ENCODE measurements around the gene IFIT1B.
"Not testable (repeated sequence)": the region's sequence is repeated elsewhere in the genome, so short reads cannot be mapped to it uniquely, and the experiment has no call there.

The IFIT1B gene

GRCh38 chr10:89377705-89378637 lies at the start of gene IFIT1B:
TSS of gene IFIT1B (plus strand) at chr10:89378056. CDS start at chr10:89378136, 80 bp downstream.
- DNase-seq = no peak

GRCh38 chr10:89329151-89329550 lies 48.7 kb upstream of the IFIT1B start:
- DNase-seq = no peak

- not testable (repeated sequence) for DNase-seq
These were observed 47.8 kb upstream of the IFIT1B start for GRCh38 chr10:89330014-89330413.

GRCh38 chr10:89330537-89331212 lies 47.2 kb upstream of the IFIT1B start:
- no peak for DNase-seq

- not testable (repeated sequence) for DNase-seq
These were observed 46.3 kb upstream of the IFIT1B start for GRCh38 chr10:89331487-89332122.

GRCh38 chr10:89332123-89332633 lies 45.7 kb upstream of the IFIT1B start:
- peak; percentile 17 for DNase-seq

- DNase-seq = no peak
These were observed 42.6 kb upstream of the IFIT1B start for GRCh38 chr10:89335226-89335625.

GRCh38 chr10:89336241-89336640 lies 41.6 kb upstream of the IFIT1B start:
- no peak for DNase-seq

- no peak for DNase-seq
These were observed 40.4 kb upstream of the IFIT1B start for GRCh38 chr10:89337484-89337883.

GRCh38 chr10:89338713-89339112 lies 39.1 kb upstream of the IFIT1B start:
- DNase-seq = no peak

GRCh38 chr10:89339875-89340274 lies 38.0 kb upstream of the IFIT1B start:
- no peak for DNase-seq

- no peak for DNase-seq
These were observed 36.2 kb upstream of the IFIT1B start for GRCh38 chr10:89341649-89342048.

GRCh38 chr10:89342206-89342958 lies 35.5 kb upstream of the IFIT1B start:
- DNase-seq = no peak

GRCh38 chr10:89343089-89343767 lies 34.6 kb upstream of the IFIT1B start:
- DNase-seq = no peak

- DNase-seq = no peak
These were observed 33.7 kb upstream of the IFIT1B start for GRCh38 chr10:89344156-89344555.

- DNase-seq = no peak
These were observed 32.4 kb upstream of the IFIT1B start for GRCh38 chr10:89345367-89346000.

- peak; percentile 8 for DNase-seq
These were observed 31.2 kb upstream of the IFIT1B start for GRCh38 chr10:89346405-89347254.

GRCh38 chr10:89347701-89348457 lies 30.0 kb upstream of the IFIT1B start:
- DNase-seq = no peak

GRCh38 chr10:89348481-89348880 lies 29.4 kb upstream of the IFIT1B start:
- no peak for DNase-seq

- DNase-seq = no peak
These were observed 28.9 kb upstream of the IFIT1B start for GRCh38 chr10:89348975-89349374.
